IPS-20b (cell line): Measurements from ENCODE around the gene ACOXL.

Experiments
- H3K27ac ChIP-seq: one replicate; pipeline ENCODE4 v1.5.1; 2013; ENCODE audit warnings: low read length
- H3K27me3 ChIP-seq: 2 replicates; pipeline ENCODE4 v1.6.1; 2013; ENCODE audit warnings: mild to moderate bottlenecking, low read length, inconsistent platforms; ENCODE audit not compliant: insufficient read depth
- H3K36me3 ChIP-seq: 2 replicates; pipeline ENCODE4 v1.6.1; 2013; ENCODE audit warnings: low read depth, mild to moderate bottlenecking, inconsistent platforms, low read length, moderate library complexity; ENCODE audit not compliant: insufficient read depth
- H3K4me1 ChIP-seq: 2 replicates; pipeline ENCODE4 v1.6.1; 2013; ENCODE audit warnings: mild to moderate bottlenecking, control low read depth, inconsistent platforms, low read length, moderate library complexity; ENCODE audit not compliant: insufficient read depth
- H3K4me3 ChIP-seq: 2 replicates; pipeline ENCODE4 v1.5.1; 2013; ENCODE audit warnings: mild to moderate bottlenecking, low read length, inconsistent platforms
- H3K9ac ChIP-seq: 2 replicates; pipeline ENCODE4 v1.6.1; 2013; ENCODE audit warnings: low read depth, mild to moderate bottlenecking, inconsistent platforms, low read length, moderate library complexity
- H3K9me3 ChIP-seq: 2 replicates; pipeline ENCODE4 v1.6.1; 2013; ENCODE audit warnings: mild to moderate bottlenecking, low read depth, low read length, inconsistent platforms; ENCODE audit not compliant: insufficient read depth

ACOXL gene

GRCh38 chr2:111015283-111015995, 283.1 kb downstream of the ACOXL start:
- Histone ChIP-seq H3K27me3 (no peaks in the 10 kb centered on the region), H3K9ac (no peak overlapping the region), H3K9me3 (peaks cover 20% of the 10 kb centered on the region; the same call in 1 of the 2 replicates), H3K4me1 (no peaks in the 10 kb centered on the region), H3K4me3 (no peak overlapping the region), H3K36me3 (no peaks in the 10 kb centered on the region), H3K27ac (no peak overlapping the region)

DNA sequence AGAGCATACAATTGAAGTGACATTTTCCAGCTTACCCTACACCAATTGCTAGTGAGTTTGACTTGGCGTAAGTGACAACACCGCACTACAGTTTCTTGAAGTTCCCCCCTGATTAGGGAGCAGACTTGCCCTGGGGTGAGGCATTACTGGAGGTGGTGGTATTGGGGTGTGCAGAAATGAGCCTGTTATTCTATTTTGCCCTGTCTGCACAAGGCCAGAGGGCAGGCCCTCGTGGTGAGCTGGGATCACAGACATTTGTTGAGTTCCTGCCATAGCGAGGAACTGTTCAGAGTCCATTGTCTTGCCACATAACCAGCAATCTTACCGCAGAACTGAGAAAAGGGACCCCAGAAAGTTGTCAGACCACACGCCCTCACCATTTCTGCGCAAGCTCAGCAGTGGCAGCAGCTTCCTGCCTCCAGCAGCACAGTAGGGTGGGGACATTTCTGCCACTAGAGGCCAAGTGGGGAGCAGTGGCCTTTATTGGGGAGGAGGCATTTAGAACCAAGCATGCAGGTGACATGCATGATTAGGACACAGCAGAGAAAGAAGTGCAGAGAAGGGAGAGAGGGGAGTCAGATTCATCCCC, 284.8 kb downstream of the ACOXL start:
- no peaks in the 10 kb centered on the region for H3K4me1 ChIP-seq
- H3K36me3 ChIP-seq, result no peaks in the 10 kb centered on the region
- no peak overlapping the region for H3K27ac ChIP-seq
- H3K9ac ChIP-seq, result no peak overlapping the region
- peaks cover 17% of the 10 kb centered on the region; the same call in 1 of the 2 replicates for H3K9me3 ChIP-seq
- H3K4me3 ChIP-seq, result no peak overlapping the region
- H3K27me3 ChIP-seq, result no peaks in the 10 kb centered on the region

DNA sequence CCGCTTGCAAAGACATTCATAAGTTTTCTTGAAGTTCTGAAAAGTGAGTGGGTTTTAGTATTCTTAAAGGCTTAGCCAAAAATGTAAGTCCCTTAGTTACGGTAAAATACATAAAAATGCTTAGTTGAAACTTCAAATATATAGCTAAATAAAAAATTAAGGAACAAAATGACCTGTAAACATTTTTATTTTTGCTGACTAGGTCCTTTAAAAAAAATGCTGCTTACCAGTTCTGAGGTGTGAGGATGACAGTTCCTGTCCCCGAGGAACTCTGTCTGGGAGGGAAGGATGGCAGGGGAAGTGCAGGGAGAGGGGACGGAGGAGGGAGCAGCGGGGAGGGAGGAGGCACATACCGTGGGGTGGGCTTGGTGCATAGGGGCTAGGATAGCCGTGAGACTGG, 285.5 kb downstream of the ACOXL start:
- Histone ChIP-seq H3K9ac (no peak overlapping the region), H3K4me3 (no peak overlapping the region), H3K36me3 (no peaks in the 10 kb centered on the region), H3K9me3 (peaks cover 13% of the 10 kb centered on the region; the same call in 1 of the 2 replicates), H3K4me1 (no peaks in the 10 kb centered on the region), H3K27me3 (no peaks in the 10 kb centered on the region), H3K27ac (no peak overlapping the region)

GRCh38 chr2:111019381-111019780, 287.0 kb downstream of the ACOXL start:
- no peaks in the 10 kb centered on the region for H3K36me3 ChIP-seq
- peaks cover 1% of the 10 kb centered on the region; the same call in 1 of the 2 replicates for H3K9me3 ChIP-seq
- H3K4me3 ChIP-seq, result no peak overlapping the region
- no peak overlapping the region for H3K9ac ChIP-seq
- no peaks in the 10 kb centered on the region for H3K27me3 ChIP-seq
- no peaks in the 10 kb centered on the region for H3K4me1 ChIP-seq
- H3K27ac ChIP-seq, result no peak overlapping the region

DNA sequence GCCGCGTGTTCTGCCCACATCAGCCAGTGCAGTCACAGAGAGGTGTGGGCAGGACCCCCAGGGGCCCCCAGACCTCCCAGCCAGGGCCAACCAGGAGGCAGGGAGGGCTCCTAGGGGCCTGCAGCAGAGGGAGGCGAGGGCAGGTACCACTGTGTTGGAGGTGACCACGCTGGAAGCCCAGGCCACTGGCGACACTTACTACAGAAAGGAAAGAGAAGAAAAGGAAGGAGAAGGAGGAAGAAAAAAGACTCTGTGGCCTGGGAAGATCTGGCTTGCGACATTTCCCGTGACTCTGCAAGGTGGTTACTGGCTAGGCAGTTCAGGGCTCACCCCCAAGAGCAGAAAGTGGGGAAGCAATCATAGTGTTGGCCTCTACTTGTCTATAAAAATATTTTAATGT, 290.3 kb downstream of the ACOXL start:
- Histone ChIP-seq H3K36me3 (no peaks in the 10 kb centered on the region), H3K9ac (no peak overlapping the region), H3K4me1 (no peaks in the 10 kb centered on the region), H3K4me3 (no peak overlapping the region), H3K9me3 (no peaks in the 10 kb centered on the region), H3K27me3 (no peaks in the 10 kb centered on the region), H3K27ac (no peak overlapping the region)

- no peak overlapping the region for H3K27ac ChIP-seq
- H3K4me1 ChIP-seq, result no peaks in the 10 kb centered on the region; the same call in 1 of the 2 replicates
- H3K9me3 ChIP-seq, result no peaks in the 10 kb centered on the region
- H3K36me3 ChIP-seq, result no peaks in the 10 kb centered on the region
- H3K4me3 ChIP-seq, result no peak overlapping the region
- no peak overlapping the region for H3K9ac ChIP-seq
- no peaks in the 10 kb centered on the region for H3K27me3 ChIP-seq
These were observed 292.1 kb downstream of the ACOXL start for GRCh38 chr2:111024496-111024895.

DNA sequence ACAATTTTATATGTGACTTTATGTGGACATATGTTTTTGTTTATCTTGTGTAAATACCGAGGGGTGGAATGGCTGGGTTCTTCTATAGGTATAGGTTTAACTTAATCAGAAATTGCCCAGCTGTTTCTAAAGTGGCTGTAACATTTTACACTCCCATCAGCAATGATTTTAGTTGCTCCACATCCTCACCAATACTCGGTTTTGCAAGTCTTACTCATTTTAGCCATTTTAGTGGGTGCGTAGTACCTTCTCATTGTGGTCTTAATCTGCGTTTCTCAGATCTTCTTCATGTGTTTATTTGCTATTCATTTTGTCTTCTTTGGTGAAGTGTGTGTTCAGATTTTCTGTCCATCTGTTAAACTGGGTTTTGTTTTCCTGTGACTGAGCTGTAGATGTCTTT, 292.9 kb downstream of the ACOXL start:
- Histone ChIP-seq H3K36me3 (no peaks in the 10 kb centered on the region), H3K9me3 (no peaks in the 10 kb centered on the region), H3K27me3 (no peaks in the 10 kb centered on the region), H3K27ac (no peak overlapping the region), H3K9ac (no peak overlapping the region), H3K4me1 (peaks cover 7% of the 10 kb centered on the region; the same call in 1 of the 2 replicates), H3K4me3 (no peak overlapping the region)

GRCh38 chr2:111028720-111029119, 296.3 kb downstream of the ACOXL start:
- no peaks in the 10 kb centered on the region for H3K27me3 ChIP-seq
- no peak overlapping the region for H3K9ac ChIP-seq
- H3K36me3 ChIP-seq, result no peaks in the 10 kb centered on the region; the same call in 1 of the 2 replicates
- no peaks in the 10 kb centered on the region for H3K9me3 ChIP-seq
- H3K27ac ChIP-seq, result no peak overlapping the region
- peaks cover 8% of the 10 kb centered on the region; the same call in 1 of the 2 replicates for H3K4me1 ChIP-seq
- H3K4me3 ChIP-seq, result no peak overlapping the region

- Histone ChIP-seq H3K9me3 (no peaks in the 10 kb centered on the region), H3K27ac (peak overlapping the region; percentile 25), H3K9ac (peak overlapping the region; percentile 72; the same call in 1 of the 2 replicates), H3K27me3 (no peaks in the 10 kb centered on the region), H3K4me1 (peaks cover 8% of the 10 kb centered on the region; the same call in 1 of the 2 replicates), H3K4me3 (no peak overlapping the region), H3K36me3 (no peaks in the 10 kb centered on the region; the same call in 1 of the 2 replicates)
These were observed 297.0 kb downstream of the ACOXL start for GRCh38 chr2:111029181-111029927.

- H3K4me1 ChIP-seq, result peaks cover 8% of the 10 kb centered on the region; the same call in 1 of the 2 replicates
- H3K36me3 ChIP-seq, result no peaks in the 10 kb centered on the region; the same call in 1 of the 2 replicates
- H3K4me3 ChIP-seq, result no peak overlapping the region
- no peaks in the 10 kb centered on the region for H3K27me3 ChIP-seq
- no peaks in the 10 kb centered on the region for H3K9me3 ChIP-seq
- H3K9ac ChIP-seq, result peak overlapping the region; percentile 72; the same call in 1 of the 2 replicates
- H3K27ac ChIP-seq, result peak overlapping the region; percentile 25
These were observed 298.0 kb downstream of the ACOXL start for GRCh38 chr2:111030260-111030891.

DNA sequence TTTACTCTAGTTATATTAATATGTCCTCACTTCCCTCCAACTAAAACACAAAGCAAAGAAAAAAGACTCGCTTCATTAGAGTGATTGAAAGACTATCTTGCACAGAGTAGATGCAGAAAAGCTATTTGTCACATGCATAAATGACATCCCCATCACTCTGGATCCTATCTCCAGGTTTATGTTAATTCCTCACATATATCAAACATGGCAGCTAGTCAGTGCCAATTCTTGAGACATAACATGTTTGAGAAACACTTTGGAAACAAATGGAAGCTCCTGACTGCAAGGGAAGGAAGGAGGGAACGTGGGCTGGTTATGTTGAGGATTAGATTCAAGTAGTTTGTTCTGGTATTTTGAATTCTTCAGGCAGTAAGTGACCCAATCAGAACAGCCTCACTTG, 298.6 kb downstream of the ACOXL start:
- peaks cover 8% of the 10 kb centered on the region; the same call in 1 of the 2 replicates for H3K4me1 ChIP-seq
- H3K4me3 ChIP-seq, result no peak overlapping the region
- H3K36me3 ChIP-seq, result no peaks in the 10 kb centered on the region; the same call in 1 of the 2 replicates
- no peaks in the 10 kb centered on the region for H3K9me3 ChIP-seq
- H3K27me3 ChIP-seq, result no peaks in the 10 kb centered on the region
- no peak overlapping the region; the same call in 1 of the 2 replicates for H3K9ac ChIP-seq
- peak overlapping the region; percentile 14 for H3K27ac ChIP-seq
